OCI-LY1 (cell line): Measurements from ENCODE around the gene GPR107.

ENCODE experiments used
- H2AFZ ChIP-seq: fragments of 200-600 bp; sonication (generic), shearing (Covaris generic); 2 replicates; pipeline ENCODE4 v1.6.0; 2014; ENCODE audit warnings: antibody characterized with exemption, mild to moderate bottlenecking, low read length
- H3F3A ChIP-seq: fragments of 200-600 bp; sonication (generic), shearing (Covaris generic); 2 replicates; pipeline ENCODE4 v1.6.0; 2014; ENCODE audit warnings: mild to moderate bottlenecking, antibody characterized with exemption, low read length, moderate library complexity; ENCODE audit not compliant: insufficient read depth
- H3K27ac ChIP-seq: fragments of 200-600 bp; sonication (generic); 2 replicates; pipeline ENCODE4 v1.5.1; 2014; ENCODE audit warnings: low read length, mixed run types, mild to moderate bottlenecking, low read depth; ENCODE audit not compliant: poor library complexity, severe bottlenecking
- H3K27me3 ChIP-seq: fragments of 200-600 bp; sonication (generic); 2 replicates; pipeline ENCODE4 v1.6.0; 2014; ENCODE audit warnings: antibody characterized with exemption, mild to moderate bottlenecking, low read length, moderate library complexity; ENCODE audit not compliant: insufficient read depth
- H3K36me3 ChIP-seq: fragments of 200-600 bp; sonication (generic); 2 replicates; pipeline ENCODE4 v1.6.1; 2014; ENCODE audit warnings: mild to moderate bottlenecking, antibody characterized with exemption, low read length, moderate library complexity, mixed read lengths; ENCODE audit not compliant: insufficient read depth
- H3K4me1 ChIP-seq: fragments of 200-600 bp; sonication (generic); 2 replicates; pipeline ENCODE4 v1.5.1; 2014; ENCODE audit warnings: mild to moderate bottlenecking, low read length, moderate library complexity; ENCODE audit not compliant: insufficient read depth, severe bottlenecking
- H3K4me2 ChIP-seq: fragments of 200-600 bp; sonication (generic), shearing (Covaris generic); 2 replicates; pipeline ENCODE4 v1.6.1; 2014; ENCODE audit warnings: low read length
- H3K4me3 ChIP-seq: fragments of 200-600 bp; sonication (generic); 2 replicates; pipeline ENCODE4 v1.5.1; 2014; ENCODE audit warnings: low read length, low read depth, mild to moderate bottlenecking, mixed read lengths; ENCODE audit not compliant: poor library complexity, severe bottlenecking
- H3K79me2 ChIP-seq: fragments of 200-600 bp; shearing (Covaris generic); 2 replicates; pipeline ENCODE4 v1.6.1; 2016; ENCODE audit warnings: mixed run types, low read length, mixed read lengths; ENCODE audit not compliant: insufficient read depth
- H3K9ac ChIP-seq: fragments of 200-600 bp; sonication (generic), shearing (Covaris generic); 2 replicates; pipeline ENCODE4 v1.6.1; 2014; ENCODE audit warnings: mild to moderate bottlenecking, low read length, mixed read lengths
- H3K9me2 ChIP-seq: fragments of 200-600 bp; sonication (generic), shearing (Covaris generic); 2 replicates; pipeline ENCODE4 v1.6.1; 2014; ENCODE audit warnings: low read depth, mild to moderate bottlenecking, low read length, mixed read lengths
- H3K9me3 ChIP-seq: fragments of 200-600 bp; shearing (Covaris generic); 2 replicates; pipeline ENCODE4 v1.6.1; 2014; ENCODE audit warnings: low read length, mixed read lengths
- H4K20me1 ChIP-seq: fragments of 200-600 bp; sonication (generic), shearing (Covaris generic); 2 replicates; pipeline ENCODE4 v1.6.0; 2016; ENCODE audit warnings: mild to moderate bottlenecking, low read length; ENCODE audit not compliant: insufficient read depth
- CTCF ChIP-seq: fragments of 200-600 bp; sonication (generic), shearing (Covaris generic); IDR thresholded peaks from 2 replicates; pipeline ENCODE4 v1.5.1; 2017; ENCODE audit warnings: mild to moderate bottlenecking, antibody characterized with exemption, low read length, moderate library complexity, mixed read lengths
- EZH2 ChIP-seq: fragments of 200-600 bp; sonication (generic), shearing (Covaris generic); IDR thresholded peaks from 2 replicates; pipeline ENCODE4 v1.8.0; 2017; ENCODE audit warnings: borderline replicate concordance, mixed run types, mild to moderate bottlenecking, antibody characterized with exemption, low read length, moderate library complexity, mixed read lengths

Gene GPR107

GRCh38 chr9:130182381-130182909 is 128.7 kb downstream of the GPR107 start:
- H3K79me2 ChIP-seq: no peaks in the 10 kb centered on the region
- H4K20me1 ChIP-seq: no peaks in the 10 kb centered on the region
- no peaks in the 10 kb centered on the region for H3K4me1 ChIP-seq
- H3K27me3 ChIP-seq: peaks cover 3% of the 10 kb centered on the region; the same call in 1 of the 2 replicates
- no peaks in the 10 kb centered on the region for H3K36me3 ChIP-seq
- no peak overlapping the region for H3K4me2 ChIP-seq
- H3K9ac ChIP-seq: no peak overlapping the region
- no peak overlapping the region for H3K27ac ChIP-seq
- TF ChIP-seq CTCF (no peak), EZH2 (no peak)
- no peaks in the 10 kb centered on the region for H3F3A ChIP-seq
- H3K9me2 ChIP-seq: no peaks in the 10 kb centered on the region
- H3K4me3 ChIP-seq: no peak overlapping the region
- H2AFZ ChIP-seq: no peak overlapping the region
- H3K9me3 ChIP-seq: no peaks in the 10 kb centered on the region

- Histone ChIP-seq H3K4me1 (no peaks in the 10 kb centered on the region), H3K36me3 (no peaks in the 10 kb centered on the region), H3K79me2 (no peaks in the 10 kb centered on the region), H3K27me3 (peaks cover 2% of the 10 kb centered on the region; the same call in 1 of the 2 replicates), H3K9me3 (no peaks in the 10 kb centered on the region), H3F3A (no peaks in the 10 kb centered on the region), H2AFZ (no peak overlapping the region), H3K9me2 (no peaks in the 10 kb centered on the region), H4K20me1 (no peaks in the 10 kb centered on the region), H3K4me2 (no peak overlapping the region), H3K4me3 (no peak overlapping the region), H3K27ac (no peak overlapping the region), H3K9ac (no peak overlapping the region)
- TF ChIP-seq EZH2: no peak
- TF ChIP-seq CTCF: no peak
These were observed 129.5 kb downstream of the GPR107 start for GRCh38 chr9:130183133-130183762.

GRCh38 chr9:130185017-130185416 is 131.3 kb downstream of the GPR107 start:
- Histone ChIP-seq H3K27me3 (no peaks in the 10 kb centered on the region; the same call in 1 of the 2 replicates), H3K79me2 (no peaks in the 10 kb centered on the region), H3K36me3 (no peaks in the 10 kb centered on the region), H3K4me2 (no peak overlapping the region), H4K20me1 (no peaks in the 10 kb centered on the region), H3K9me2 (no peaks in the 10 kb centered on the region), H3K4me1 (no peaks in the 10 kb centered on the region), H3F3A (no peaks in the 10 kb centered on the region), H3K9me3 (no peaks in the 10 kb centered on the region), H3K4me3 (no peak overlapping the region), H2AFZ (no peak overlapping the region), H3K27ac (no peak overlapping the region), H3K9ac (no peak overlapping the region)
- TF ChIP-seq EZH2 (no peak), CTCF (no peak)
